Measurements from ENCODE around the gene RBM28.

The RBM28 gene

DNA sequence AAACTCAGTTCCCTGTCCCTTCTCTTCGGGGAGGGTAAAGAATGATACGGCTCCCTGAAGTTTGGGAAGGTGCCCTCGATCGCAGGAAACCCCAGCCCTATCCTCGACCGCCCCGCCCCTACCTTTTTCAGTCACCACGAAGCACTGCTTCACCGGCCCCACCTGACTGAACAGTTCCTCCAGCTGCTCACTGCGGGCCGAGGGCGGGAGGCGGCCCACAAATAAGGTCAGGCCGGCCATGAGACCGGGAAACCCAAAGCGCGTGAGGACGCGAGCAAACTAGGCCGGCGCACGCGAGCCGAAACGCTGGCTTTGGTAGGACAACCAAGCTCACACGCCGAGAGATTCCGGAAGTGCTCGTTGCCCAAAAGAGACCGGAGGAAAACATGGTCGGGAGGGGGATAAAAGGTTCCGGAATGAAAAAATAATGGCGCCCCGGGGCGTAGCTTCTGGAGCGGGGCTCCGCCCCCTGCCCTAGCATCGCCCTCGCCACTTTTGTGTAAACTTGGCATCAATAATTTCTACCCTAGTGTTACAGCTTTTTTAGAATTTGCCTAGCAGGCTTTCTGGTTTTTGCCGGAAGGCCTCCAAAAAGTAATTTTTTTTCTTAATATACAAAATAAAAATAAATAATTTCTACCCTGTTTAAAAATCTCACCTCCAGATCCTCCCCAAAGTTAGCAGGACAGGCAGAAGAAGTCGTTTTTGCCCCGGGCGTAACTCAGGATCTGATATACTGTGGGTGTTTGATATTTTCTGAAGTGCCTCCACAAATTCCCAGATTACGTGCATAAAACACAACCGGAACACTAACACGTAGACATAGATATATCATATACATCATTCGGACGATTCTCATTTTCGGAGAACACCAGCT is at the start of gene RBM28:
RBM28 (minus strand) TSS at position 355 of the 877 bp plus-strand sequence; CDS start at position 240, 115 bp downstream.
- DNase-seq = peak; percentile 74

- no peak for DNase-seq
These were observed 49.0 kb upstream of the RBM28 start for GRCh38 chr7:128392446-128393327.

DNA sequence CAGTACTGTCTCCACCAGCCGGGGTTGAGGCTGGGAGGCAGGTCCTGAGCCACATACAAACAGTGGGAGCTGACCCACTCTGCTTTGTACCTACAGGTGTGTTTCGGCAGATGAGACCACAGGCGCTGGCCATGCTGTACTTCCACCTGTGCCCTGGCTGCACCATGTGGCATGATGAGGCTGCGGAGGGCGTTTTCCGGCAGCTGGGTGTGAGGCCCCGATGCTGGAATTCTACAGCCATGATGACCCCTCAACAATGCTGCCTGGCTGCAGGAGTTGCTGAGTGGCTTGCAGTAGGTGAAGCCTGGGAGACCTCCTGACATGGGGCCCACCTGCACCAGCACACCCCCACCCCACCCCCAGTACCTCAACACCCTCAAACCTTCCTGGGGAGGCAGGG is 48.1 kb upstream of the RBM28 start:
- DNase-seq = no peak

- DNase-seq = no peak
These were observed 47.3 kb upstream of the RBM28 start for GRCh38 chr7:128390871-128391565.

GRCh38 chr7:128389618-128390329 is 46.1 kb upstream of the RBM28 start:
- DNase-seq = no peak

DNA sequence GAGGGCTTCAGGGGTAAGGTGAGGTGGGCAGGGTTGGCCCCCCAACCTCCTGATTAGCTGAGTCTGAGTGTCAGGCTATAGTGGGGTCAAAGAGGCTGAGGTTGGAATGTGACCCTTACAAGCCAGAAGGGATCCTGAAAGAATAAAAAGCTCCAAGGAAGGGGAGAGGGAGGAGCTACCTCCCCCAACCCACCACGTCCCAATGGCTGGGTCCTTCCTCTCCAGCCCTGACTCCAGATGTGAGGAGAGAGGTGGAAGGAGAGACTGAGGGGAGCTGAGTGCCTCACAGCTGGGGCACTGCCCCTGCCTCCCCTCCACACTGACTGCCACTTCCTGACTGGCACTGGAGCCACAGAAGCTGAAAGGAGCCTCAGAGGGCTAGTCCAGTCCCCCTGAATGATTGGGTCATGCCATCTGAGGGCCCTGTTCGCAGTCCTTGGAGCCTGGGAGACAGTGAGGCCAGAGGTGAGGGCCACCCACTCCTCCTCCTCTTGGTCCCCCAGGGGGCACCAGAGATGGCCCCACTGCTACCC is 45.4 kb upstream of the RBM28 start:
- no peak for DNase-seq

DNA sequence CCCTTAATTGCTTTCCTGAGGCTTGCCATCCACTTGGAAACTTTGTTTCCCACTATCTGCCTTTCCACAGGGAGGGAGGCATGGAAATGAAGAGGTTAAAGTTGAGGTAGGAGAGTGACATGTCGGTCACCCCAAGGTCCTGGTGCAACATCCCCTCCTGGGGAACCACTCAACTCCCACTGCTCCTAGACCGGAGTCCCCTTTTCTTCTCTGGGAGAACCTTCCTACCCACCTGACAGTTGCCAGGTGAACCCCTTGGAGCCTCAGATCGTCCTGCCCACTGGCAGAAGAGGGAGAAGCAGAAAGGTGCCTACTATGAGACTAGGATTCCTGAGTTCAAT is 44.4 kb upstream of the RBM28 start:
- DNase-seq = no peak

GRCh38 chr7:128387216-128388144 is 43.8 kb upstream of the RBM28 start:
- DNase-seq = no peak

DNA sequence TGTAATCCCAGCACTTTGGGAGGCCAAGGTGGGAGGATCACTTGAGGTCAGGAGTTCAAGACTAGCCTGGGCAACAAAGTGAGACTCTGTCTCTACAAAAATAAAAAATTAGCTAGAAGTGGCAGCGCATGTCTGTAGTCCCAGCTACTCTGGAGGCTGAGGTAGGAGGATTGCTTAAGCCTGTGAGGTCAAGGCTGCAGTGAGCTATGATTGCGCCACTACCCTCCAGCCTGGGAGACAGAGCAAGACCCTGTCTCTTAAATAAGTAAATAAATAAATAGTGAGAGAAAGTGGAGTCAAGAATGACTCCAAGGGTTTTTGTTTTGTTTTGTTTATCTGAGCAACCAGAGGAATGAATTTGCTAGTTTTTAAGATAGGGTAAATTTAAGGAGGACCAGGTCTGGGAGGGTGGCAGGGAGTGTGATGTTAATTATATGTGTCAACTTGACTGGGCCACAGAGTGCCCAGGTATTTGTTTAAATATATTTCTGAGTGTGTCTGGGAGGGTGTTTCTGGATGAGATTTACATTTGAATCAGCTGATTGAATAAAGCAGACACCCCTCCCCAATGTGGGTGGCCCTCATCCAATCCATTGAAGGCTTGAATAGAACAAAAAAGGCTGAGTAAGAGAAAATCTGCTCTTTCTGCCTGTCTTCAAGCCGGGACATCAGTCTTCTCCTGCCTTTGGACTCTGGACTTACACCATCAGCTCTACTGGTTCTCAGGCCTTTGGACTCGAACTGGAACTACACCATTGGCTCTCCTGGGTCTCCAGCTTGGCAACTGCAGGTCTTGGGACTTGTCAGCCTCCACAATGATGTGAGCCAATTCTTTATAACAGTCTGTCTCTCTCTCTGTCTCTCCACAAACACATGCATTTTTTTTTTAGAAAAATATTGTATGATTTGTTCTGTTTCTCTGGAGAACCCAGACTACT is 42.5 kb upstream of the RBM28 start:
- no peak for DNase-seq

DNA sequence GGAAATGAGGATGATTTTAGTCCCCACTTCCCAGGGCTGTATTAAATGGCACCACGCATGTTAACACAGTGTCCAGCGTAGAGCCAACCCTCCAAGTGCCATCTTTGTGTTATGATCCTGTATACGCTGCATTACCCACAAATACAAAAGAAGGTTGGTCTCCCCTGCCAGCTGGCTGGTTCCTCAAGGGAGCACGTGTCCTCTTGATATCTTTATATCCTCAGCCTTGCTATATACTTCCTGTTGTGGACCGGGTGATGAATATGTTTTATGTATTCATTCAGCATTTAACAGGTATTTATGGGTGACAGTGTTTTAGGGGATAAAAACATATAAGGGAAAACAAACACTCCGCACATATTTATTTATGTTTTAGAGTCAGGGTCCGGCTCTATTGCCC is 41.0 kb upstream of the RBM28 start:
- DNase-seq = no peak

DNA sequence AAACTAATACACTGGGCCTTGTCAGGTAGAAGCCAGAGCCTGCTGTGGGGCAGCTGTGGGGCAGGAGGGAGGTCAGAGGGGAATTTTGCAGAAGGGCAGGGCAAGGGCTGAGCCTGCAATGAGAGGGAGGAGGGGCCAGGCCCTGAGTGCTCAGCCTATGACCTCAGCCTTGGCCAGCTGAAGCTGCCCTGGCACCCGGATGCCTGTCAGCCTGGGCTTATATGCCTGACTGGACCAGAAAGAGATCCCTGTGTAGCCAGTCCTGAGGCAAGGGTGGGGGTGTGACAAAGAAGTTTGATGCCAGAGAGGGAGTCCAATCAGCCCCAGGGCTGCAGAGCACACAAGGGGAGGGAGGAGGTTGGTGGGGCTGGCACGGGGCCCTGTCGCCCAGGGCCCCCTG is 40.1 kb upstream of the RBM28 start:
- DNase-seq = no peak

DNA sequence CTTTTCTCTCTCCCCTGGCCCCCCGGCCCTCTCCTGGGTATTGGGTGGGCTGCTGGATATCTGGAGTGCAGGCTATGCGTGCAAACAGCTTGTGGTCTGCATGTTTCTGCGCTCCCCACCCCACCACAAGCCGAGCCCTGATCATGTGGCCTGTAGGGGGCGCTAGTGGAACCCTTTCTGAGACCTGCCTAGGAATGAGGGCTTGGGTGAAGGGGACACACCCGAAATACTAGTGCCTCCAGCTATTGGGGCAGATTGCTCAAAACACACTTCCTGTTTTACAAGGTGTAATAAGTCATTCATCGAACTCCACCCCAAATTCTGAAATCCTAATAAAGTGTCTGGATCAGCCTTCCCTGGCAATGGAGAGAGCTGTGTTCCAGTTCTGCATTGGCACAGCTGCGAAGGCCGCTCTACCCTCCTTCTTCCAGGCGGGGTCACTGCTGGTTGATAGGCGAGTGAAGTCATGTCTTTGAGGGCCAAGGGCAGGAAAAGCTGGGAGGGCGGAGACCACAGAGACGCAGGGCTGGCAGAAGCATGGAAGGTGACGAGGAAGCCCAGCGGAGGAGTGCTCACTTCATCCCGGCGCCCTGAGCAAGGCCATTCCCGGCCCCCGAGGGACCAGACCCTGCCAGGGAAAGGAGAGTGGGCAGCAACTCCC is 37.6 kb upstream of the RBM28 start:
- no peak for DNase-seq

- DNase-seq = no peak
These were observed 36.9 kb upstream of the RBM28 start for GRCh38 chr7:128380483-128381106.

- no peak for DNase-seq
These were observed 36.3 kb upstream of the RBM28 start for GRCh38 chr7:128379900-128380479.

DNA sequence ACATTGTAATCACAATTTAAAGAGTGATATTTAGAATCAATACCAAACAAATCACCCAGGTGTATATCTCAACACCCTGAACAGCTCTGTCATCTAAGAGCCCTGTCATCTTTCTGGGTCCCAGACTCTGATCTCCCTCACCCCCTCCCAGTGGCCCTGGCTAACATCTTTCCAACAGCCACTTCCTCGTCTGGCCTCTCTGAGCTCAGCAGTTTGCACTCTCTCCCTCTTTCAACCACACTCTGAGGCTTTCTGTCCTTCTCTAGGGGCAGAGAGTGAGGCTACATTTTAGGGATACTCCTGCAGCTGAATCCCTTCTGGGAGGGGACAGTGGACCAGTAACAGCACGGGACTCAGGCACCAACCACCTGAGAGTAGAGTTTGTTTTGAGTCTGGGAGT is 34.9 kb upstream of the RBM28 start:
- DNase-seq = no peak

- DNase-seq = no peak
These were observed 32.4 kb upstream of the RBM28 start for GRCh38 chr7:128376077-128376476.

DNA sequence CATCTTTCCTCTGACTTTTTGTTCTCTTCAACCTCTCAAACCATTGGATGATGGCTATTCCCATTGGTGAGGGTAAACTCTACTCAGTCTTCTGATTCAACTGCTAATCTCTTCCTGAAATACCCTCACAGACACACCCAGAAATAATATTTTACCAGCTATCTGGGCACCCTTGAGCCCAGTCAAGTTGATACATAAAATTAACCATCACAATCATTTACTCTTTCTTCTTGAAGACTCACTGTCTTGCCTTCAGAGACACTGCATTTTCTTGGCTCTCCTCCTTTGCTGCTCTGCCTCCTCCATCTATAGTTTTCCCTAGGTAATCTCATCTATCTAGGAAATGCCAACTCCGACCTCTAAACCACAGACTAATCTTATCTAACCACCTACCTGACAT is 30.3 kb upstream of the RBM28 start:
- DNase-seq = no peak

GRCh38 chr7:128373606-128374005 is 29.9 kb upstream of the RBM28 start:
- DNase-seq = no peak

DNA sequence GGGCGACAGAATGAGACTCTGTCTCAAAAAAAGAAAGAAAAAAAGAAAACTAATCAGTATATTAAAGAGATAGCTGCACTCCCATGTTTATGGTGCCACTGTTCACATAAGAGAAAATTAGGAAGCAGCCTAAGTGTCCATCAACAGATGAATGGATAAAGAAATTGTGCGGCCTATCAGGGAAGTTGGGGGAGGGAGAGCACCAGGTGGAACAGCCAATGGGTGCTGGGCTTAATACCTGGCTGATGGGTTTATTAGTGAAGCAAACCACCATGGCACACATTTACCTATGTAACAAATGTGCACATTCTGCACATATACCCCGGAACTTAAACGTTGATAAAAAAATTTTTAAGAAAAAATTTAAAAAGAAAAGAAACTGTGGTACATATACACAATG is 26.8 kb upstream of the RBM28 start:
- no peak for DNase-seq

All from NCI-H510A (cell line).